ENCODE data around the gene INPP5A.

- TF ChIP-seq CTCF (IDR thresholded peaks at IDR 0.05; ENCODE audit: low read length) (no peak), EZH2phosphoT487 (IDR thresholded peaks at IDR 0.05; ENCODE audit: low read length) (no peak)
Observed at GRCh38 chr10:132832186-132832969, 294.8 kb downstream of the INPP5A start.
